ENCODE measurements around the gene HOXA10.

DNA sequence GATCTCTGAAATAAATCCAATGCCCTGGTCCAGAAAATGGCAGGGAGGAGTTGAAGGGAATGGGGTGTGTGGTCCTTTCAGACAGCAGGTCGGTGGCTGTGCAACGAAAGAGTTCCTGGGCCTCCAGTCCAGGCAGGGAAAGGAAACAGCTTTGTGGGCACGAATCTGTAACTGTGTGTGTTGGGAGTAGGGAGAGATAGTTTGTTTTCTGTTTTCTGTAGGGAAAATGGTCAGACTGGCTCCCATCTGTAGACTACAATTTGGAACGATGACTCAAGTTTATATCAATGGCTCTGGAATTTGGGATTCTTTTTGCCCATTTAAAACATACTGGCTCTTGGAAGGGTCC, 6.2 kb downstream of the HOXA10 start:
- TF ChIP-seq, protein P1, sequence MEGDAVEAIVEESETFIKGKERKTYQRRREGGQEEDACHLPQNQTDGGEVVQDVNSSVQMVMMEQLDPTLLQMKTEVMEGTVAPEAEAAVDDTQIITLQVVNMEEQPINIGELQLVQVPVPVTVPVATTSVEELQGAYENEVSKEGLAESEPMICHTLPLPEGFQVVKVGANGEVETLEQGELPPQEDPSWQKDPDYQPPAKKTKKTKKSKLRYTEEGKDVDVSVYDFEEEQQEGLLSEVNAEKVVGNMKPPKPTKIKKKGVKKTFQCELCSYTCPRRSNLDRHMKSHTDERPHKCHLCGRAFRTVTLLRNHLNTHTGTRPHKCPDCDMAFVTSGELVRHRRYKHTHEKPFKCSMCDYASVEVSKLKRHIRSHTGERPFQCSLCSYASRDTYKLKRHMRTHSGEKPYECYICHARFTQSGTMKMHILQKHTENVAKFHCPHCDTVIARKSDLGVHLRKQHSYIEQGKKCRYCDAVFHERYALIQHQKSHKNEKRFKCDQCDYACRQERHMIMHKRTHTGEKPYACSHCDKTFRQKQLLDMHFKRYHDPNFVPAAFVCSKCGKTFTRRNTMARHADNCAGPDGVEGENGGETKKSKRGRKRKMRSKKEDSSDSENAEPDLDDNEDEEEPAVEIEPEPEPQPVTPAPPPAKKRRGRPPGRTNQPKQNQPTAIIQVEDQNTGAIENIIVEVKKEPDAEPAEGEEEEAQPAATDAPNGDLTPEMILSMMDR (conservative IDR thresholded peaks at IDR 0.05; ENCODE audit: low read depth, low read length) = no peak
- TF ChIP-seq EZH2 (IDR thresholded peaks at IDR 0.05; ENCODE audit: borderline replicate concordance, low read depth, low read length, poor library complexity, severe bottlenecking) = no peak
